T-helper 2 cell treated with Interferon-gamma antibody and Interleukin-4, amounts not matched to agents 100 ng/mL and 5 ng/mL, for 36 hours (primary cell): ENCODE results near the gene CPN1. TPM values are rescaled to one million over a fixed set of nuclear protein-coding genes. Genes with fewer than 3 reads are reported as not detected.

ENCODE experiments used
- intact Hi-C: fragments of 100-400 bp; cut with micrococcal nuclease; formaldehyde crosslinking; loops from one replicate; pipeline ENCODE4 v1.15.1; 2023
- total RNA-seq: library from RNA; stranded (reverse); gene quantifications from 2 replicates; pipeline ENCODE4 v1.2.3, GENCODE V29; 2022

Gene CPN1
- total RNA-seq, 1 donor from 2014 or later, result not detected

- intact Hi-C loops, result loop anchor here (10.0 kb wide), 1 partner anchor 125 kb away; no protein-coding TSS in a partner anchor
Measured at GRCh38 chr10:99999319-100000108, 82.2 kb downstream of the CPN1 start.

- intact Hi-C loops, result no loop called here
Measured at GRCh38 chr10:99998889-99999288, 82.8 kb downstream of the CPN1 start.

DNA sequence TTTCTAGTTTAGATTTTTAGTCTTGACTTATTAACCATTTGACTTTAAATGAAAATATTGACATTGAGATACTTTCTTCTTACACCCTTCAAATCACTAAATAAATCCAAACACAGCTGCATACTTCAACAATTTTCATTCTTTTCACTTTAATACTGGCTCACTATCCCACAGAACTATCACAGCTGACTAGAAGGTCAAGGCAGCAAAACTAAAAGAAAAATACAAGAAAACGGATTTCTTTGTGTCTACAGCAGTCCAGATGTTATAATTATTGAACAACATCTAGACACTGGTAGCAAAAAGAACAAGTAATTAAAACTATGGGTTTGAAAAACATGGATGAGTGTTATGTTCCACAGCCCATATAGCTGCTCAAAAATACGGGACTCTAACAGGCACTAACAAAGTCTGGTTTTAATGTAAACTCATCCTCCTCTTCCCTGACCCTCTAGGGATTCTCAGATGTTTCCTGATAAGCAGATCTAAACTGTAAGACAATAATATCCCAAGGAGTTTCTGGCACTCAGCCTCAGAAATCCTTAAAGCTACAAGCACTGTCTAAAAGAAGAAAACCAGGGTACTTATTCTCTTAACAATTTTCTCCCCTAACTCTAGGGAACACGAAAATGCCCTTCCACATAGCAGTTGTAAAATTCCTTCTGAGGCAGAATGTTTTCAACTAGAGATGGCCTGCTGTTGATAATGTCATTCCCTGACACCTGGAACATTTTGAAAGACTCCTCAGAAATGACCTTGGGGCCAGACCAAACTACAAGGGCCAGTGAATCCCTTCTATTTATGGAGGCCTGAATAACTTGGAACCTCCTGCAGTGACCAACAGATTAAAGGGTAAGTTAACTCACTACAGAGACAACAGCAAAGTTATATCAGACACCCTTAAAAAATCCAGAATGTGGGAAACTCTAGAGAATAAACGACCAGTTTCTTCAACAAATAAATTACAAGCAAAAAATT lies 84.7 kb downstream of the CPN1 start:
- intact Hi-C loops, result no loop called here

DNA sequence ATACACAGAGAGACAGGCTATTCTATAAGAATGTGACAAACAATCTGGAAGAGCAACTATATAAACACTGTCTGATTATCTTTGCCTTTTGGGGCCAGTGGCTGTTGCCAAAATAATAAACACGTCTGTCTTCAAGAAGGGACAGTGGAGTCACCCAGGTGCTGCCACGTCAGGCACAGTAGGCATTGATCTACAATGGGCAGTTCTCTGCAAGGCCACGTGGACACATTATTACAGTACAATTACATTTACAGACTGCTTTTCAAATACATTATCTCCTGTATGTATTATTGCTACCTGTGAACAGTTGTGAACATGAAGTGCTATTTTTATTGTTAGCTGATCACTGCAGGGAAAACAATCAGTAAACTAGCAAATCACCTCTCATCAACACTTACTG lies 86.0 kb downstream of the CPN1 start:
- intact Hi-C loops, result no loop called here

- intact Hi-C loops, result no loop called here
Measured at GRCh38 chr10:99995269-99995668, 86.4 kb downstream of the CPN1 start.

DNA sequence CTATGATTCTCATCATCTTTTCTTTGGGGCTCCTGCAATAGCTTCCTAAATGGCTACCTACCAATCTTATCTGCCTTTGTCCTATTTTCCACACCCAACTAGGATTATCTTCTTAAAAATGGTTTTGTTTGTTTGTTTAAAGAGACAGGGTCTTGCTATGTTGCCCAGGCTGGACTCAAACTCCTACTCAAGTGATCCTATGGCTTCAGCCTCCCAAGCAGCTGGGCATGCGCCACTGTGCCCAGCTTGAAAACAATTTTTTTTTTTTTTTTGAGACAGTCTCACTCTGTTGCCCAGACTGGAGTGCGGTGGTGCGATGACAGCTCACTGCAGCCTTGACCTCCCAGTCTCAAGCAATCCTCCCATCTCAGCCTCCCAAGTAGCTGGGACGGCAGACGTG lies 86.9 kb downstream of the CPN1 start:
- intact Hi-C loops, result no loop called here

GRCh38 chr10:99993701-99994689 lies 87.7 kb downstream of the CPN1 start:
- intact Hi-C loops, result no loop called here

Other genes with a start within 250 kb of the CPN1 start
- gene DNMBP, start 71.9 kb downstream of the CPN1 start, total RNA-seq, result 1.7 and 1.9 TPM in 2 replicates
- gene ERLIN1, start 104.2 kb upstream of the CPN1 start, total RNA-seq, result 17.1 and 18.1 TPM in 2 replicates
- 31.1 and 32.1 TPM in 2 replicates for gene CHUK, start 147.7 kb upstream of the CPN1 start, total RNA-seq
- 43.3 and 44.3 TPM in 2 replicates for gene CWF19L1, start 185.8 kb upstream of the CPN1 start, total RNA-seq
- 49.5 and 50.0 TPM in 2 replicates for gene BLOC1S2, start 204.8 kb upstream of the CPN1 start, total RNA-seq
- 0.14 and 0.20 TPM in 2 replicates for gene PKD2L1, start 248.4 kb upstream of the CPN1 start, total RNA-seq